T-cell (primary cell): ENCODE measurements around the gene RO60. TPM values are rescaled to one million over a fixed set of nuclear protein-coding genes. Genes with fewer than 3 reads are reported as not detected.

ENCODE experiments used
- ATAC-seq, 4 experiments: fragments of 200-7000 bp in 3 of 4; fragments of 150-1000 bp in 1 of 4; cut with Tn5 transposase; replicated peaks in 1 of 4; 1 replicate in 3 of 4; 2 replicates in 1 of 4; pipeline ENCODE4 v1.10.0; 2021; ENCODE audit warnings: moderate library complexity in 3 of 4, mild to moderate bottlenecking in 2 of 4, moderate number of reproducible peaks in 1 of 4
- CTCF ChIA-PET, 2 donors: fragments of 300-600 bp; sonication (Branson Sonifier 250); formaldehyde crosslinking; loops; one replicate each; lab custom pipeline; 2022; ENCODE audit warnings: antibody characterized with exemption in 2 of 2; lab: Charles Lee
- POLR2A ChIA-PET, 2 donors: fragments of 300-600 bp; sonication (Branson Sonifier 250); formaldehyde crosslinking; loops; one replicate each; lab custom pipeline; 2022; ENCODE audit warnings: antibody characterized with exemption in 2 of 2; lab: Charles Lee
- DNase-seq, 35 experiments: peaks; one replicate each; pipeline versions ENCODE4 v3.0.0 to v3.0.0-alpha.2; 2013 to 2023
- H3K27ac ChIP-seq: one replicate; pipeline ENCODE4 v1.5.1; 2013; ENCODE audit warnings: low read length
- H3K27me3 ChIP-seq, 2 experiments: replicated peaks in 1 of 2; 1 replicate in 1 of 2; 2 replicates in 1 of 2; pipeline versions ENCODE4 v1.6.1 to v1.7.0; 2013; ENCODE audit warnings: low read length in 1 of 2, mixed read lengths in 1 of 2; ENCODE audit not compliant: control insufficient read depth in 2 of 2, insufficient read depth in 2 of 2; ENCODE audit errors: extremely low read depth in 1 of 2
- H3K36me3 ChIP-seq, 2 donors: 1 replicate in 1 of 2; 2 replicates in 1 of 2; pipeline versions ENCODE4 v1.6.1 to v1.7.0; 2013; ENCODE audit warnings: low read length in 1 of 2; ENCODE audit not compliant: control insufficient read depth in 2 of 2, insufficient read depth in 1 of 2; ENCODE audit errors: extremely low read depth in 1 of 2
- H3K4me1 ChIP-seq, 2 experiments: 1 replicate in 1 of 2; 2 replicates in 1 of 2; pipeline versions ENCODE4 v1.6.1 to v1.7.0; 2013; ENCODE audit warnings: low read length in 2 of 2, mixed read lengths in 1 of 2; ENCODE audit not compliant: insufficient read depth in 2 of 2, control insufficient read depth in 1 of 2; ENCODE audit errors: extremely low read depth in 1 of 2
- H3K4me3 ChIP-seq, 2 donors: 1 replicate in 1 of 2; 2 replicates in 1 of 2; pipeline versions ENCODE4 v1.5.1 to v1.7.0; 2013; ENCODE audit warnings: mild to moderate bottlenecking in 2 of 2, low read length in 1 of 2, moderate library complexity in 1 of 2; ENCODE audit not compliant: control insufficient read depth in 1 of 2; ENCODE audit errors: extremely low read depth in 1 of 2
- H3K9me3 ChIP-seq: 2 replicates; pipeline ENCODE4 v1.7.0; 2013
- H3K27ac Mint-ChIP-seq, 2 donors: one replicate each; pipeline ENCODE4 v1.8.0; 2020 to 2021; ENCODE audit warnings: mild to moderate bottlenecking in 2 of 2, mixed read lengths in 2 of 2
- H3K27me3 Mint-ChIP-seq, 2 donors: one replicate each; pipeline ENCODE4 v1.8.0; 2021 to 2022; ENCODE audit warnings: mixed read lengths in 2 of 2
- H3K36me3 Mint-ChIP-seq: one replicate; pipeline ENCODE4 v1.8.0; 2021; ENCODE audit warnings: mixed read lengths
- H3K4me1 Mint-ChIP-seq, 3 donors: one replicate each; pipeline ENCODE4 v1.8.0; 2020 to 2022; ENCODE audit warnings: mixed read lengths in 3 of 3, mild to moderate bottlenecking in 1 of 3
- H3K4me3 Mint-ChIP-seq, 3 donors: one replicate each; pipeline ENCODE4 v1.8.0; 2020 to 2022; ENCODE audit warnings: mild to moderate bottlenecking in 3 of 3, mixed read lengths in 3 of 3, moderate library complexity in 3 of 3
- H3K9me3 Mint-ChIP-seq, 3 donors: one replicate each; pipeline ENCODE4 v1.8.0; 2020 to 2022; ENCODE audit warnings: mixed read lengths in 3 of 3
- WGBS: methylation state at CpG from one replicate; pipeline ENCODE4 v1.1.5; 2013; ENCODE audit warnings: missing lambda C conversion rate; ENCODE audit not compliant: insufficient coverage; 5-methylcytosine and 5-hydroxymethylcytosine counted together
- total RNA-seq, 35 experiments: library from RNA in 6 of 35; stranded (reverse) in 6 of 35; fragments of 120-200 nt in 1 of 35; gene quantifications; one replicate each; pipeline versions ENCODE4 v1.2.1 to v1.2.4 and lab custom pipeline; 2013 to 2026

The RO60 gene
- total RNA-seq, 5 donors from 2014 or later (not counting 1 experiment from before 2014, with no cell fraction given) = 54.3 to 66.4 (median 62.3) TPM

- no CpG with 5 or more reads among the region's 3 CpGs for WGBS
- no peaks in the 10 kb centered on the region for H3K27me3 Mint-ChIP-seq
- Histone ChIP-seq H3K27me3 (no peaks in the 10 kb centered on the region), H3K4me1 (no peaks in the 10 kb centered on the region), H3K9me3 (no peaks in the 10 kb centered on the region), H3K27ac (no peak overlapping the region), H3K36me3 (peaks cover 0 to 49% of the 10 kb centered on the region in 2 donors), H3K4me3 (no peak overlapping the region)
- peaks cover 56% of the 10 kb centered on the region for H3K36me3 Mint-ChIP-seq
- ATAC-seq = no peak
- no peak for DNase-seq
- POLR2A ChIA-PET = interaction anchor here in 1 of 2 donors (0.6 kb wide), 1 partner anchor 13 kb away, joined by 5 read pairs; no protein-coding TSS in a partner anchor
- CTCF ChIA-PET = interaction anchor here in 1 of 2 donors (0.6 kb wide), 2 partner anchors 42 to 60 kb away, joined by 3 read pairs; no protein-coding TSS in a partner anchor
- H3K4me1 Mint-ChIP-seq = peaks cover 9 to 15% (median 11%) of the 10 kb centered on the region in 3 donors
- H3K27ac Mint-ChIP-seq = no peak overlapping the region
- no peaks in the 10 kb centered on the region for H3K9me3 Mint-ChIP-seq
- no peak overlapping the region for H3K4me3 Mint-ChIP-seq
Observed at GRCh38 chr1:193079187-193079586, 19.8 kb downstream of the RO60 start.

DNA sequence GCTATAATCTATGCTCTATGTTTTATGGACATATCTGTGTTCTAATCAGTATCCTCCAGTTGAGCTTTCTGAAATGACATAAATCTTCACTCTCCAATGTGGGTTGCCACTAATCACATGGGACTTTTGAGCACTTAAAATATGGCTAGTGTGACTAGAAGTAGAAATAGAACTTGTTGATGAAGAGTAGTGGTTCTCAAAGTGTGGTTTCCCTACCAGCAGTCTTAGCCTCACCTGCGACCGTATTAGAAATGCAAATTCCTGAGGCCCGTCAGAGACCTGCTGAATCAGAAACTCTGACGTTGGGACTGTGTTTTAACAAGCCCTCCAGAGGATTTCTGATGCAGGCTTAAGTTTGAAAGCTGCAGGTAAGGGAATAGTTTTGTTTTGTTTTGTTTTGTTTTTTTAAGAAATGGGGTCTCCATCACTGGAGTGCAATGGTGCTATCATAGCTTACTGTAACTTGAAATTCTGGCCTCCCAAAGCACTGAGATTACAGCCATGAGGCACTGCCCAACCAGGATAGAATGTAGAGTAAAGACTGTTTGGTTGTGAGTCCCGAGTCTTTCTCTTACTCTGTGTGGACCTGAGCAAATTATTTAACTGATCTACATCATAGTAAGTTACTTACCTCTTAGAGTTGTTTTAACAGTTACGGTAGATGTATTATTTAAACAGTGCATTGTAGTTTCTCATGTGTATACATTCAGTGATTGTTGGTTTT, 24.1 kb downstream of the RO60 start:
- no peaks in the 10 kb centered on the region for H3K27me3 ChIP-seq
- no peak overlapping the region for H3K4me3 ChIP-seq
- WGBS = 93% methylated on average over 4 of the region's 6 CpGs
- no peaks in the 10 kb centered on the region for H3K4me1 ChIP-seq
- no peaks in the 10 kb centered on the region for H3K9me3 Mint-ChIP-seq
- ATAC-seq (no peak), DNase-seq (no peak)
- no peaks in the 10 kb centered on the region for H3K4me1 Mint-ChIP-seq
- H3K27me3 Mint-ChIP-seq = no peaks in the 10 kb centered on the region
- H3K27ac Mint-ChIP-seq = no peak overlapping the region
- peaks cover 49% of the 10 kb centered on the region for H3K36me3 Mint-ChIP-seq
- ChIA-PET CTCF (interaction anchor here (0.7 kb wide), 2 partner anchors 279 to 1693 kb away, joined by 3 read pairs; no protein-coding TSS in a partner anchor), POLR2A (interaction anchor here in 1 of 2 donors (0.6 kb wide), 1 partner anchor 17 kb away, joined by 3 read pairs; no protein-coding TSS in a partner anchor)
- H3K9me3 ChIP-seq = no peaks in the 10 kb centered on the region
- no peak overlapping the region for H3K4me3 Mint-ChIP-seq
- peaks cover 0 to 50% of the 10 kb centered on the region in 2 donors for H3K36me3 ChIP-seq
- no peak overlapping the region for H3K27ac ChIP-seq

DNA sequence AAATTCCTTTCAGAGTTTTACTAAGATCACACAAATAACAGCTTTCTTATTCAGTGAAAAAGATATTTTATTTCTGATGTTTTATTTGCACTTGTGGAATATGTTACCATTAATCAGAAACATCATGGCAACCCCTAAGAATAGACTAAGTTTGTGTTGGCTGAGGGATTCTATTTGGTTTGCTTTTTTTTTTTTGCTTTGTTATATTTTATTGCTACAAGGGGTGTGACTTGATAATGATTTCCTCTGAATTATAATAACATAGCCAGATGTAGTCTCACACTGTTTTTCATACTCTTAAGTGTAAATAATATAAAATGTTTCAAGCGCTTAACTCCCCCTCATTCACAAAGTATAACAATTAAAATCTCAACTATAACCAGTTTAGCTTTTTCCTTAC, 25.9 kb downstream of the RO60 start:
- no peak for ATAC-seq
- no peak overlapping the region for H3K27ac Mint-ChIP-seq

DNA sequence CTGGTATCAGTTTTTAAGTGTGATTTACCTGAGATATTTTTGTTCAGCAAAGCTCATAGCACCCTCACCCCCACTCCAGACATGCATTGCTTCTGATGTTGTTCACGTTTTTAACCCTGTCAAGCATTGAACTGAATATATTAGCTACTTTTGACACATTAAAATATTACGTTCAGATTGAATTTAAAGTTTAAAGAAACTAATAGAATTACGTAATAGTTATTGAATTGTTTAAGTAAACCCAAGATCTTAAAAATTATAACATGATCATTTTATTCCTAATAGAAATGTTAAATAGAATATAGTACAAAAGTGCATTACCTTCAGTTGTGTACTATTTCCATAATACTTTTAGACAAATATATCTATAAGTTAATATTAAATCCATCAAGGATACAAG, 26.9 kb downstream of the RO60 start:
- CTCF ChIA-PET = interaction anchor here in 1 of 2 donors (0.5 to 0.6 kb wide), 2 partner anchors 35 to 143 kb away, joined by 3 read pairs; no protein-coding TSS in a partner anchor
- WGBS = no CpG with 5 or more reads among the region's 3 CpGs
- POLR2A ChIA-PET = no interaction called here
- Mint-ChIP-seq H3K9me3 (no peaks in the 10 kb centered on the region), H3K4me1 (no peaks in the 10 kb centered on the region), H3K4me3 (no peak overlapping the region), H3K27ac (no peak overlapping the region), H3K27me3 (no peaks in the 10 kb centered on the region), H3K36me3 (peaks cover 38% of the 10 kb centered on the region)
- DNase-seq (no peak), ATAC-seq (no peak)
- Histone ChIP-seq H3K9me3 (no peaks in the 10 kb centered on the region), H3K36me3 (peaks cover 0 to 40% of the 10 kb centered on the region in 2 donors), H3K27me3 (no peaks in the 10 kb centered on the region), H3K4me3 (no peak overlapping the region), H3K27ac (no peak overlapping the region), H3K4me1 (no peaks in the 10 kb centered on the region)

More for the DNA sequence above, 25.9 kb downstream of the RO60 start:
- H3K4me1 Mint-ChIP-seq = no peaks in the 10 kb centered on the region
- no peak overlapping the region for H3K4me3 ChIP-seq
- H3K27me3 ChIP-seq = no peaks in the 10 kb centered on the region
- H3K36me3 Mint-ChIP-seq = peaks cover 41% of the 10 kb centered on the region
- no peak overlapping the region for H3K27ac ChIP-seq
- H3K4me3 Mint-ChIP-seq = no peak overlapping the region
- no peaks in the 10 kb centered on the region for H3K9me3 Mint-ChIP-seq
- ChIA-PET POLR2A (interaction anchor here in 1 of 2 donors (0.6 kb wide), 2 partner anchors 26 to 1225 kb away, joined by 3 to 4 read pairs; no protein-coding TSS in a partner anchor), CTCF (interaction anchor here in 1 of 2 donors (0.7 kb wide), 1 partner anchor 28 kb away, joined by 3 read pairs; no protein-coding TSS in a partner anchor)
- no CpG with 5 or more reads among the region's 1 CpG for WGBS
- H3K9me3 ChIP-seq = no peaks in the 10 kb centered on the region
- DNase-seq = no peak
- no peaks in the 10 kb centered on the region for H3K4me1 ChIP-seq
- H3K36me3 ChIP-seq = peaks cover 0 to 44% of the 10 kb centered on the region in 2 donors
- H3K27me3 Mint-ChIP-seq = no peaks in the 10 kb centered on the region

GRCh38 chr1:193087893-193088292, 28.5 kb downstream of the RO60 start:
- POLR2A ChIA-PET = interaction anchor here in 1 of 2 donors (0.6 kb wide), 1 partner anchor 9 kb away, joined by 3 read pairs; no protein-coding TSS in a partner anchor
- Histone ChIP-seq H3K4me1 (no peaks in the 10 kb centered on the region), H3K27ac (no peak overlapping the region), H3K9me3 (no peaks in the 10 kb centered on the region), H3K27me3 (no peaks in the 10 kb centered on the region), H3K36me3 (peaks cover 0 to 28% of the 10 kb centered on the region in 2 donors), H3K4me3 (no peak overlapping the region)
- Mint-ChIP-seq H3K4me3 (no peak overlapping the region), H3K36me3 (peaks cover 28% of the 10 kb centered on the region), H3K27me3 (no peaks in the 10 kb centered on the region), H3K9me3 (no peaks in the 10 kb centered on the region), H3K4me1 (no peaks in the 10 kb centered on the region), H3K27ac (peak overlapping the region in 1 of 2 donors; percentile 22)
- WGBS = 100% methylated on average over 1 of the region's 3 CpGs
- DNase-seq (no peak), ATAC-seq (no peak)
- CTCF ChIA-PET = no interaction called here

DNA sequence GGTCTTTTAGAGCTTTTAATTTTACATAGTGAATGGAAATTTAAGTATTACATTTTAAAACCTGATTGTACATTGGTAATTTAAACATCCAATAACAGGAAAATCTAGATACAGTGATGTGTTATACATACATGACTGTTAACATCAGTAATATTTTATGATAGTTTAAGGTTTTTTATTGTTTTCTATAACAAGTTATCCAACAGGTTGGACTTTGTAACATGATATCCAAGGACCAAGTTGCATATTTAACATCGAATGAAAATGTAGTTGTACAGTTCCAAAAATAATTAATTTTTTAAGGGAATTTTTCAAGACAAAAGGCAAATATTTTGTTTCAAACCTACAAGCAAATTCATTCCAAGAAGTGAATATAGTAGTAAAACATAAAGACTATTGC, 31.5 kb downstream of the RO60 start:
- no peak overlapping the region for H3K4me3 ChIP-seq
- no peaks in the 10 kb centered on the region for H3K9me3 ChIP-seq
- Mint-ChIP-seq H3K4me1 (no peaks in the 10 kb centered on the region), H3K27me3 (no peaks in the 10 kb centered on the region), H3K4me3 (no peak overlapping the region), H3K27ac (no peak overlapping the region), H3K9me3 (no peaks in the 10 kb centered on the region), H3K36me3 (peaks cover 20% of the 10 kb centered on the region)
- peaks cover 0 to 12% of the 10 kb centered on the region in 2 donors for H3K36me3 ChIP-seq
- no peaks in the 10 kb centered on the region for H3K27me3 ChIP-seq
- no peaks in the 10 kb centered on the region for H3K4me1 ChIP-seq
- ATAC-seq (no peak), DNase-seq (no peak)
- POLR2A ChIA-PET = no interaction called here
- no CpG with 5 or more reads among the region's 1 CpG for WGBS
- CTCF ChIA-PET = no interaction called here
- H3K27ac ChIP-seq = no peak overlapping the region
